Measurements from ENCODE around the gene EME1.

DNA sequence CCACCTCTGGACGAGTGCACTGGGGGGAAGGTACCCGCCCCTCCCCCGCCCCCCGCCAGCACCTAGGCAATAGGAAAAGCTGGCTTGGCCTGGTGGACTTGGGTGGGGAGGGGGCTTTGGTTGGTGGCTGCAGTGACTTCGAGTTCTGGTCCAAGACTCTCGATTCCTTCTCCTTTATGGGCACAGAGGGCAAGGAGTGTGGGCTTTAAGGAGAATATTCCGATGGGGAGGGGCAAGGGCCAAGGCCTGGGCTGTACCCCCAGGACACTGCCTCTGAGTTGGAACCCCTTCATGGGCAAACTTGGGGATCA, 53.4 kb downstream of the EME1 start:
- TF ChIP-seq CTCF (IDR thresholded peaks at IDR 0.05; ENCODE audit: low read length) (no peak), EZH2 (IDR thresholded peaks at IDR 0.05; ENCODE audit: borderline replicate concordance, low read length) (no peak)

Measured in OCI-LY1 (cell line).